ENCODE measurements around the gene URGCP.

Gene URGCP

DNA sequence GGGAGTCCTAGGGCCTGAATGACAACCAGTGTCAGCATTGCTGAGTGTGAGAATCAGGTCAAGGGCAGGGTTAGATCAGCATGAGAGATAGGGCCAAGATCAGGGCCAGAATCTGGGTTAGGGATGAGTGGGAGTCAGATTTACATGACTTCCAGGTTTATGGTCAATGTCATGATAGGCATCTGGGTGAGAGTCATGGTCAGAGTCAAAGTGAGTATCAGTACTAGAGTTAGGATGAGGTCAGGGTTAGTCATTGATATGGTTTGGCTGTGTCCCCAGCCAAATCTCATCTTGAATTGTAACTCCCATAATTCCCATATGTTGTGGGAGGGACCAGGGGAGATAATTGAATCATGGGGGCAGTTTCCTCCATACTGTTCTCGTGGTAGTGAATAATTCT lies 49.4 kb downstream of the URGCP start:
- no peak for TF ChIP-seq POLR2AphosphoS5 (IDR thresholded peaks at IDR 0.05; ENCODE audit: borderline replicate concordance, low read depth, low read length)
- H3K36me3 ChIP-seq (ENCODE audit: insufficient read depth, low read length), result no peaks in the 10 kb centered on the region
- no peaks in the 10 kb centered on the region for H3K9me3 ChIP-seq (ENCODE audit: low read depth, low read length)
- no peak for DNase-seq (ENCODE audit: low read depth, low spot score)
- H3K27ac ChIP-seq, result no peak overlapping the region
- H3K4me3 ChIP-seq, result no peak overlapping the region
- H3K9ac ChIP-seq (ENCODE audit: insufficient read length), result no peak overlapping the region

DNA sequence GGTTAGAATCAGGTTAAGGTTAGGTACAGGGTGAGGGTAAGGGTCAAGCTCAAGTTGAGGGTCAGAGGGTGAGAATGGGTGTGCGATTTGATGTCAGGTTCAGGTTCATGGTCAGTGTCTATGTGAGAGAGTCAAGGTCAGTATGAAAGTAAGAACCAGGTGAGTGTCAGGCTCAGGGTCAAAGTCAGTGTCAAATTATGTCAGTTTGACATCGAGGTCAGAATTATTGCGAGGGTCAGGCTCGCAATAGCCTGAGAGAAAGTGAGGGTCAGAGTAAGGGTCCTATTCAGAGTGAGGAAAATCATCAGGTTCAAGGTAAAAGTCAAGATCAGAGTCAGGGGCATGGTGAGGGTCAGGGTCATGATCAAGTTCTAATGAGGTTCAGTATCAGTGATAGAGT lies 50.1 kb downstream of the URGCP start:
- TF ChIP-seq POLR2AphosphoS5 (IDR thresholded peaks at IDR 0.05; ENCODE audit: borderline replicate concordance, low read depth, low read length) (no peak), EZH2 (IDR thresholded peaks at IDR 0.05) (no peak), FOXP2 (optimal IDR thresholded peaks at IDR 0.05; ENCODE audit: control extremely low read depth, extremely low read length, insufficient read depth) (no peak)
- DNase-seq (ENCODE audit: low read depth, low spot score), result no peak
- Histone ChIP-seq H3K4me3 (no peak overlapping the region), H3K27ac (no peak overlapping the region), H3K9ac (ENCODE audit: insufficient read length) (no peak overlapping the region), H3K9me3 (ENCODE audit: low read depth, low read length) (no peaks in the 10 kb centered on the region), H3K36me3 (ENCODE audit: insufficient read depth, low read length) (no peaks in the 10 kb centered on the region)

DNA sequence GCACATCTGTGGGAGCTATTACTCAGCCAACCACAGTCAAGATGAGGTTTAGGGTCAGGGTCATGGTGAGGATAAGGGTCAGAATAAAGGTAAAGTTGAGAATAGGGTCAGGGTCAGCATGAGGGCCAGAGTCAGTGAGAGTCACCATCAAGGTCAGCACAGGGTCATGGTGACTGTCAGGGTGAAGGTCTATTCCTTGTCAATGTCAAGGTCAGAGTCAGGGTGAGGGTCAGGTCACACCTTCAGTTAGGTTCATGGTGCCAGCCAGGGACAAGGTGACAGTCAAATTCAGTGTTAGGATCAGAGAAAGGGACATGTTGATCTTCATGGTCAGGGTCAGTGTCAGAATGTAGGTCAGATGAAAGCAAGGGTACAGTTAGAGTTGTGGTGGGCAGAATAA lies 51.2 kb downstream of the URGCP start:
- Histone ChIP-seq H3K36me3 (ENCODE audit: insufficient read depth, low read length) (no peaks in the 10 kb centered on the region), H3K9ac (ENCODE audit: insufficient read length) (no peak overlapping the region), H3K27ac (no peak overlapping the region), H3K4me3 (no peak overlapping the region), H3K9me3 (ENCODE audit: low read depth, low read length) (no peaks in the 10 kb centered on the region)
- DNase-seq (ENCODE audit: low read depth, low spot score), result no peak
- TF ChIP-seq EZH2 (IDR thresholded peaks at IDR 0.05), result no peak
- TF ChIP-seq POLR2AphosphoS5 (IDR thresholded peaks at IDR 0.05; ENCODE audit: borderline replicate concordance, low read depth, low read length), result no peak
- TF ChIP-seq FOXP2 (optimal IDR thresholded peaks at IDR 0.05; ENCODE audit: control extremely low read depth, extremely low read length, insufficient read depth), result no peak

DNA sequence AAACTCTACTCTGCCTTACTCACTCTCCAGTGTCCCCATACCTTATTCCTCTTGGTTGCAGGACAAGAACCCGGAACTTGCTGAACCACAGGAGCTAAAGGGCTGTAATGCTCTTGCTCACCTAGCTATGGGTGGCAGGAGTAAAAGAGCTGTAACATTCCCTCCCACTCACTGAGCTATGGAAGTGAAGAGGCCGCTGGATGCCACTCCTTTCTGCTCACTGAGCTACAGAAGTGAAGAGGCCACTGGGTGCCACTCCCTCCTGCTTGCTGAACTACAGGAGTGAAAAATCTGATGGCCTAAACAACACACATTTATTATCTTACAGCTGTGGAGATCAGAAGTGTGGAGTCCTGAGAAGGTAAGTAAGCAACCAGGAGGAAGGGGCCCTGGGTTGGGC lies 54.6 kb downstream of the URGCP start:
- no peaks in the 10 kb centered on the region for H3K36me3 ChIP-seq (ENCODE audit: insufficient read depth, low read length)
- H3K4me3 ChIP-seq, result no peak overlapping the region
- TF ChIP-seq FOXP2 (optimal IDR thresholded peaks at IDR 0.05; ENCODE audit: control extremely low read depth, extremely low read length, insufficient read depth) (no peak), POLR2AphosphoS5 (IDR thresholded peaks at IDR 0.05; ENCODE audit: borderline replicate concordance, low read depth, low read length) (no peak), EZH2 (IDR thresholded peaks at IDR 0.05) (no peak)
- DNase-seq (ENCODE audit: low read depth, low spot score), result no peak
- H3K9ac ChIP-seq (ENCODE audit: insufficient read length), result no peak overlapping the region
- no peak overlapping the region for H3K27ac ChIP-seq
- H3K9me3 ChIP-seq (ENCODE audit: low read depth, low read length), result no peaks in the 10 kb centered on the region

DNA sequence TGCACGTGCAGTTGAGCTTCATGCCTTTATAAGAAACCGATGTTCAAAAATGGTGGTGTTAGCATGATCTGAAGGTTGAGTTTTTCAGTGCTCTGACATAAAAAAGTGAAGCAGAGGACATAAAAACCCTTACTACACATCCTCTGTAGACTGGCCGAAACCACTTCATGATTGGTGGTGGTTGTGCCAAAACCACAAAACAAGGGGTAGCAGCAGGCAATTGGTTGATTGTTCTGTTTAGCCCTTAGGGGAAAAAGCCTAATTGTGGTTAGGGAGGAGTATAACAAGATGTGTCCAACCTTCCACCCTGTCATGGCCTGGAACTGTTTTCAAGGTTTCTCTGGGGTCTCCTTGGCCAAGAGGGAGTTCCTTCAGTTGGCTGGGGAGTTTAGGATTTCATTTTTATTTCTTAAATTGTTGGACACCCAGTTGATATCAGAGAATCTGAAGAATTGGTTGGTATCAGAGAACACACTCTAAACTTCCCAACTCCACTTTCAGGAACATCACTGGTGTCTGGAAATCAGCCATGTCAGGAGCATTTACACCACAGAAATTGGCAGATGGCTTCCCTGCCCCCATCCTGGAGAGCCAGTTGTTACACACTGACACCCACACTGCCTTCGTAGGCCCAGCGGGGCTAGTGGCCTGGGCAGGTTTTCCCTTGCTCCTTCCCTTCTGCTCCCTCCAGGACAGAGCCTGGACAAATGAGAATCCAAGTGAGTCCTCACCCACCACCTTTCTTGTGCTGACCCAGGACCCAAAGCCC lies 55.9 kb downstream of the URGCP start:
- no peak overlapping the region for H3K9ac ChIP-seq (ENCODE audit: insufficient read length)
- H3K27ac ChIP-seq, result peak overlapping the region; percentile 36; the same call in 1 of the 2 replicates
- H3K9me3 ChIP-seq (ENCODE audit: low read depth, low read length), result no peaks in the 10 kb centered on the region
- H3K36me3 ChIP-seq (ENCODE audit: insufficient read depth, low read length), result no peaks in the 10 kb centered on the region
- H3K4me3 ChIP-seq, result peak overlapping the region; percentile 30; the same call in 1 of the 2 replicates
- DNase-seq (ENCODE audit: low read depth, low spot score), result no peak
- TF ChIP-seq POLR2AphosphoS5 (IDR thresholded peaks at IDR 0.05; ENCODE audit: borderline replicate concordance, low read depth, low read length) (no peak), EZH2 (IDR thresholded peaks at IDR 0.05) (no peak), FOXP2 (optimal IDR thresholded peaks at IDR 0.05; ENCODE audit: control extremely low read depth, extremely low read length, insufficient read depth) (no peak)

DNA sequence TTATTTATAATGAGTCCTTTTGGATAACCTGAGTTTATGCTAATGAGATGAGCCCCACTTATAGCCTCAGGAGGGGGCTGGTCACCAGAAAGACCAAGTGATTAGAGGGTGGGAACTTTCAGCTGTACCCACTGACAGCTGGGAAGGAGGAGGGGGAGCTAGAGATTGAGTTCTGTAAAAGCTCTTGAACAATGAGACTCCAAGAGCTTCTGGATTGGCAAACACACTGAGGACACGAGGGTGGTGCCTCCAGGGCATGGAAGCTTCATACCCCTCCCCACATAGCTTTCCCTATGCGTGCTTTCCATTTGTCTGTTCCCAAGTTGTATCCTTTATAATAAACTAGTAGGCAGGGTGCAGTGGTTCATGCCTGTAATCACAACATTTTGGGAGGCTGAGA lies 57.3 kb downstream of the URGCP start:
- Histone ChIP-seq H3K9me3 (ENCODE audit: low read depth, low read length) (no peaks in the 10 kb centered on the region), H3K9ac (ENCODE audit: insufficient read length) (no peak overlapping the region), H3K4me3 (no peak overlapping the region), H3K36me3 (ENCODE audit: insufficient read depth, low read length) (no peaks in the 10 kb centered on the region), H3K27ac (no peak overlapping the region)
- TF ChIP-seq FOXP2 (optimal IDR thresholded peaks at IDR 0.05; ENCODE audit: control extremely low read depth, extremely low read length, insufficient read depth), result no peak
- no peak for TF ChIP-seq EZH2 (IDR thresholded peaks at IDR 0.05)
- TF ChIP-seq POLR2AphosphoS5 (IDR thresholded peaks at IDR 0.05; ENCODE audit: borderline replicate concordance, low read depth, low read length), result no peak
- DNase-seq (ENCODE audit: low read depth, low spot score), result no peak

DNA sequence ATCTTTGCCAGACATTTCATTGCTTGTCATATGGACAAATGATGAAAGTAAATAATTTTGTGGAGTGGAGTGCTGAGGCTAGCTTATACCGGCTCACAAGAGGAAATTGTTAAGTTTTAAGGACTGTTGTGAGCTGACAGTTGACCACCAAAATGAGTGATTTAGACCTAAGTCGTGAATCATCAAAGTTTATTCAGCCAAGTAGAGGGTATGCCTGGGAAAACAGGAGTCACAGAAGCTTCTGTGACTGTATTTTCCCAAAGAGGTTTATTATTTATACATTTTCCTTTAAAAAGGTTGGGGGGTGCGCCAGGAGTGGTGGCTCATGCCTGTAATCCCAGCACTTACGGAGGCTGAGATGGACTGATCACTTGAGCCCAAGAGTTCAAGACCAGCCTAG lies 58.9 kb downstream of the URGCP start:
- TF ChIP-seq POLR2AphosphoS5 (IDR thresholded peaks at IDR 0.05; ENCODE audit: borderline replicate concordance, low read depth, low read length) (no peak), EZH2 (IDR thresholded peaks at IDR 0.05) (no peak), FOXP2 (optimal IDR thresholded peaks at IDR 0.05; ENCODE audit: control extremely low read depth, extremely low read length, insufficient read depth) (no peak)
- DNase-seq (ENCODE audit: low read depth, low spot score), result no peak
- Histone ChIP-seq H3K36me3 (ENCODE audit: insufficient read depth, low read length) (no peaks in the 10 kb centered on the region), H3K9ac (ENCODE audit: insufficient read length) (no peak overlapping the region), H3K9me3 (ENCODE audit: low read depth, low read length) (no peaks in the 10 kb centered on the region), H3K27ac (no peak overlapping the region), H3K4me3 (no peak overlapping the region)

DNA sequence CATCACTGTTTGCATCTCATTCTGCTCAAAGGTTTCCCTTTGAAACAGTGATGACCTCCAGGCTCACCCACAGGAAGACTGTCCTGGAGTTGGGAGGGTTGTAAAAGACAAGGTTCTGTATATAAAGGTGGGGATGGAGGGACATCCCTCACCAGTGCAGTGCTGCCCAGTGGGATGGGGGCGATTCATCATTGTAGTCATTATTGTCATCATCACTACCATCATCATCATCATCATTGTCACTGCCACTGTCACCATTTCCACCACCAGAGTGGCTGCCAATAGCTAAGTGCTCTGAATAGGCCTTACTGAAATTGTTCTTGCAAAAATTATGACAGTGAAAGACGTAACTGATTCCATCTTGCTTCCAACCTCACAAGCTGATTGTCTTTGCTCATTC lies 61.7 kb downstream of the URGCP start:
- Histone ChIP-seq H3K27ac (no peak overlapping the region), H3K9me3 (ENCODE audit: low read depth, low read length) (no peaks in the 10 kb centered on the region), H3K9ac (ENCODE audit: insufficient read length) (no peak overlapping the region), H3K4me3 (no peak overlapping the region), H3K36me3 (ENCODE audit: insufficient read depth, low read length) (no peaks in the 10 kb centered on the region)
- no peak for TF ChIP-seq POLR2AphosphoS5 (IDR thresholded peaks at IDR 0.05; ENCODE audit: borderline replicate concordance, low read depth, low read length)
- TF ChIP-seq FOXP2 (optimal IDR thresholded peaks at IDR 0.05; ENCODE audit: control extremely low read depth, extremely low read length, insufficient read depth), result no peak
- no peak for TF ChIP-seq EZH2 (IDR thresholded peaks at IDR 0.05)
- DNase-seq (ENCODE audit: low read depth, low spot score), result no peak

DNA sequence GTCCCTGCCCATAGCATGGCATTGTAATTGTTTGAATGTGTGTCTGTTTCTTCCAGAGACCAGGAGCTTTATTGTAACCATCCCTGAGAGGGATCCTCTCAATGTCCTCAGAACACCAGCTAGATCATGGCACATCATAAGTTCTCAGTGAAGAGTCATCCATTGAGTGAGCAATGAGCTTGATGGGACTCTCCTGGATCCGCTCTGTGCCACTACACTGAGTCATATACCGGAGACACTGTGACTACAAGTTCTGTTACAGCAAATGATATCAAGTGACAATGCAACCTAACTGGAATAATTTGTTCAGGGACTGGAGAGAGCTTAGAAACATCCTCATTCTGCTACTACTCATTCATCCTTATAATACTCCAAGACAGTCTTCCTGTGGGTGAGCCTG lies 62.1 kb downstream of the URGCP start:
- no peak for DNase-seq (ENCODE audit: low read depth, low spot score)
- H3K36me3 ChIP-seq (ENCODE audit: insufficient read depth, low read length), result no peaks in the 10 kb centered on the region
- H3K4me3 ChIP-seq, result no peak overlapping the region
- no peak overlapping the region for H3K27ac ChIP-seq
- TF ChIP-seq POLR2AphosphoS5 (IDR thresholded peaks at IDR 0.05; ENCODE audit: borderline replicate concordance, low read depth, low read length) (no peak), FOXP2 (optimal IDR thresholded peaks at IDR 0.05; ENCODE audit: control extremely low read depth, extremely low read length, insufficient read depth) (no peak), EZH2 (IDR thresholded peaks at IDR 0.05) (no peak)
- no peak overlapping the region for H3K9ac ChIP-seq (ENCODE audit: insufficient read length)
- no peaks in the 10 kb centered on the region for H3K9me3 ChIP-seq (ENCODE audit: low read depth, low read length)

Measured in SK-N-MC (cell line).